KG1 (cell line): Measurements from ENCODE around the gene CLASP2.

Experiments used
- DNase-seq: peaks from one replicate; lab custom pipeline; 2025; lab: John Stamatoyannopoulos, UW

The CLASP2 gene

DNA sequence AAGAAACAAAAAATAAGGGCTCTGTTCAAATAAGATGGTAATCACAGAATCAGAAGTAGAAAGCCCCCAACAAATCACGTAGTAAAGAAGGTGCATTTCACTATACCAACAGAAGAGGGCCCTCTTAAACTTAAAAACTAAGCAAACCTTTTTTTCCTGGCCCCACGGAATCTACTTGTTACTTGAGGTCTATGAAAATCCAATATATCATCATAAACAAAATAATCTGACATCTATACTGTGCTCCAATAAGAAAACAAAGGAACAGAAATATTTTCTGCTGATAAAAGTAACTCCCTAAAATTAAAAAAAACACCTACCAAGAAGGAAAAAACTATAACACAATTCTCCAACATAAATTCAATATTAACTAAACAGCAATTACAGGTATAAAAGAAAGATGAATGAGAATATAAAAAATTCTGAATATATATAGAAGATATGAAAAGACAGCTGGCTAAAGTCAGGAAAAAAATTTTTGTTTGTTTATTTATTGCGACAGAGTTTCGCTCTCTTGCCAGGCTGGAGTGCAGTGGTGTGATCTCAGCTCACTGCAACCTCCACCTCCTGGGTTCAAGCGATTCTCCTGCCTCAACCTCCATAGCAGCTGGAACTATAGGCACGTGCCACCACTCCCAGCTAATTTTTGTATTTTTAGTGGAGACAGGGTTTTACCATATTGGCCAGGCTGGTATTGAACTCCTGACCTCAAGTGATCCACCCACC lies 81.8 kb downstream of the CLASP2 start:
- DNase-seq, result no peak

DNA sequence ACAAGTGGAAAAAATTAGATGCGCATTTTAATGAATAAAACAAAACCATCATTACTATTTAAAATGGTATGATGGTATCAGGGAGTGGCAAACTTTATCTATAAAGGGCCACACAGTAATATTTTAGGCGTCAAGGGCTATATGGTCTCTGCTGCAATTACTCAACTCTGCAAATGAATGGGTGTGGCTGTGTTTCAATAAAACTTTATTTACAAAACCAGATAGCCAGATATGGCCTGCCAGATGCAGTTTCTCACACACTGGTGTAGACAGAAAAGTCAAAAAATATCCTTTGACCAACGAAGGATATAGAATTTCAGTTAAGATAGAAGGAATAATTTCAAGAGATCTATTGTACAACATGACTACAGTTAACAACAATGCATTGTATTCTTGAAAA lies 83.8 kb downstream of the CLASP2 start:
- DNase-seq, result no peak

DNA sequence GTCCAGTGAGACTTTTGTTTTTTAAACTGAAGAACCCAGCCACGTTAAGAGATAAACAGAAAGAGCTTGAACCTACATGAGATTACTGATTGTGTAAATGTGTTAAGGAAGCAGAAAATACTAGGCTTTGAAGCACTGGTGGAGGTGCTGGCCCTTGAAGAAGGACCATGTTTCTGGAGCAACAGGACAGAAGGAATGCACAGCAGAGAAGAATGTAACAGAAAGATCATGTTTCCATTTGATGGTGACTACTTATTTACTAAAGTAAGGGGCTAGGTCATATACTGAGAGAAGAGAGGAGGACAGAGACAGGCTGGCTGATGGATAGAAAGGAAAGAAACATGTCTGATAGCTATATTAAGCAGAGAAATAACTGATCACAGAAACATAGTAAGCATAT lies 88.8 kb downstream of the CLASP2 start:
- no peak for DNase-seq

DNA sequence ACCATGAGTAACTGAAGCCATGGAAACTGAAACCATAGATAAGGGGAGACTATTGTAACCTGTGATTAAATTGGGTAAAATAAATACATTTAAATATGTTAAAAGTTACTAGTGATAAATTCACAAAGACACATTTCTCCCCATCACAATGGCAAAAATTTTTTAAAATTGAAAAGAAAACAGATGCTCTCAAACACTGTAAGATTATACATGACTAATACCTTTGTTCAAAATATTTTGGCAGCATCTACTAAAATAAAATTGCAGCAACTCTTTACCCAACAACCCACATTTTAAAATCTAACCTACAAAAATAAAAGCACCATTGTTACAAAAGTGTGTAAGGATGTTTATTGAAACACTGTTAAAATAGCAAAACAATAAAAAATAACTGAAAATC lies 93.3 kb downstream of the CLASP2 start:
- DNase-seq, result no peak

DNA sequence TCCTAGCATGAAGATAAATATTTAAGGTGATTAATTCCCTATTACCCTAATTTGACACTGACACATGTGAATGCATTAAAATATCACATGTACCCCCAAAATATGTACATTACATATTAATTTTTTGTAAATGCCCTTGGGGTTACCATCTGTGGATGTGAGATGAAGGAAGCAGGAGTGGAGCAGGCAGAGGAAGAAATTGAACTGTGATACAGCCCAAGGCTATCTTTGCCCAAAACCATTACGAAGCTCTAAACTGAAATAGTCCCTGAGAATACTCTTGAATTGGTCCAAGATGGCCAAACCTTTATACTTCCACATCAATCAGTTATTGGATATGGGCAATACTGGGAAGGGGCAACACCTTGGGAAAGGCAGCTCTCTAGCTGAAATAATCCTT lies 105.0 kb downstream of the CLASP2 start:
- no peak for DNase-seq

DNA sequence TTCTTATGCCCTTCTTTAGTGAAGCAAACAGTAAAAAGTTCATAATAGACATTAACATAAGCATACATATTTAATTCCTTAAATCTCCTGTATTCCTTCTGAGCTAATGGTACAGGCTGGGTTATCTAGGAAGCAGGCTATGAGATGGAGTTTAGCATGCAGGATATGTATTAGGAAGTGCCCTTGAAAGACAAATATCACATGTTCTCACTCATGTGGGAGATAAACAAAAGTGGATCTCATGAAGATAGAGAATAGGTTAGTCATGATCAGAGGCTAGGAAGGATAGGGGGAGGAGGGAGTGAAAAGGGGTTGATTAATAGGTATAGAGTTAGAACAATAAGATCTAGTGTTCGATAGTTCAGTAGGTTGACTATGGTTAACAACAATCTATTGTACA lies 105.4 kb downstream of the CLASP2 start:
- DNase-seq, result no peak

DNA sequence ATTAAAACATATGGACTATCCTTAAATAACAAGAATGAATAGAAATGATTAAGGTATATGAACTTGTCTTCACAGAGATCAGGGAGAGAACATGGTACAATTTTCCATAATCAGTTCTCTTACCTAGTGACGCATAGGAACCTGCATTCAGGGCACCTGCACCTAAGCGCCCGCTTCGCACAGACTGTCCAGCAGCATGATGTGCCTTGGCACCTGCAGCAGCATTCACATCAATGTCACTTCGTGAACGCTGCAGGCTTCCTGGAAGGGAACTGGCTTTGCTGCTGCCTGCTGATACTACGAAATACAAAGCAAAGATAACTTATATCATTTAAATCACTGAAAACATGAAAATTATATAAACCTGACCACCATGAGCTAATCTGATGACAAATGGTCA lies 115.2 kb downstream of the CLASP2 start:
- no peak for DNase-seq

DNA sequence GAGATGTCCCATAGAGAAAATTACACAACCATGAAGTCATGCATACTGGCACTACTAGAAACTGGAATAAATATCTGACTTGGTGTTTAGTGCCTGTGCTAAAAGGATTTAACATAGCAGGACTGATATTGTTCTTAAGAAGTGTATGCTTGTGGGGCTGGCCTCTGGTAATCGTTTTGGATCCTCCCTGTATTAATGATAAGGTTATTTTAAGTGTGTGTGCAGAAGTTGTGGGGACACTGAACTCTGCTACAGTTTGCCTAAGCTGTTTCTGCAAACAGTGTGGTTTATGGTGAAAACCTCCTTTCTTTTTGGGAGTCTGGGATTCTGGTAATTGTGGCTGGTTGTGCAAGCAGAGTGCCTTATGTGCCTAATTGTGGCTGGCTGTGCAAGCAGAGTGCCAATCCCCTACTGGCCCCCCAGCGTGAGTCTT lies 120.8 kb downstream of the CLASP2 start:
- DNase-seq, result no peak

DNA sequence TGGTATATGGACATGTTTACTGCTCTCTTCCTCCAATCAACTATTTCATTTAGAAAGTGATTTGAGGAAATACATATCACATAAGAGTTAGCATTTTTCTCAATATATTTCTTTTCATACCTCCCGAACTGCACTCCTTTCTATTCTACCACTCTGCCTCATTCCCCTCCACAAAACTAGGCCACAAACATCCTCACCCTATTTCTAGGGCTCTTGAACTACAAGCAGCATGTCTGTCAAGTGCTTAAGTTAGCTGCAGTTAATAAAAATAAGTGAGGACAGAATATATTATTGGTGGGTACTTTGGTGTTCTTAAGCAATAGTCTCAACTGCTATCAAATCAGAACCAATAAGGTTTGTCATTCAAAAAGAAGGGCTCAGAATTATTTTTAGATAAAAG lies 125.1 kb downstream of the CLASP2 start:
- DNase-seq, result no peak

DNA sequence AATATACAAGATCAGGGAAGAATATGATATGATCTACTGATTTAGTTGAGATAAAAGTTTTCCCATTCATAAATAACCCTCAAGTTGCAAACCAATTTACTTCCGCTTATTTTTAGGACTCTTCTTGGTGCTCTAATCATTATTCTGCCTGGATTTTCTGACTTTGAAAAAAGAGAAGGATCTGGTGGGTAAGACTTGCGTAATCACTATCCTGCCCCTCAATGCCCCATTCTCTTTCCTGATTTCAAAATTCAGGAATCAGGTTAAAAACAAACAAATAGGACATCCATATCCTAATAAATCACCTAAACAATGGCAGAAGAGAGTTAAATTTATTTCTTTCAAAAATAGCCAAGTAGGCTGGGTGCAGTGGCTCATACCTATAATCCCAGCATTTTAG lies 127.5 kb downstream of the CLASP2 start:
- no peak for DNase-seq

DNA sequence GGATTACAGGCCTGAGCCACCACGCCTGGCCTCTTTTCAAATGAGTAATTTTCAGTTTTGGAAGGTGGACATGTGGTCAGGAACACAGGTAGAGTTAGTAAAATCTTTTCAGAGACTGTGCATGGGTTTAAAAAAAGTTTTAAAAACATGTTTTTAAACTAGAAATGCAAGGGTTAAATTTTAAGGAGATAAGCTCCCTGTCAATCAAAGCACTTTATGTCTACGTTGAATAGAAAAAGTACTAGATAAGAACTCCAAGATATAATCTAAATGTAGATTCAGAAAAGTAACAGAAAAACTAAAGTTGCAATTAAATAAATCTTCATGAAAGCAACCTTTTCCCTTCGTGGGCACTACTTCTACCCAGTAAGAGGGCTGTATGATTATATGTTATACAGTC lies 131.7 kb downstream of the CLASP2 start:
- no peak for DNase-seq

DNA sequence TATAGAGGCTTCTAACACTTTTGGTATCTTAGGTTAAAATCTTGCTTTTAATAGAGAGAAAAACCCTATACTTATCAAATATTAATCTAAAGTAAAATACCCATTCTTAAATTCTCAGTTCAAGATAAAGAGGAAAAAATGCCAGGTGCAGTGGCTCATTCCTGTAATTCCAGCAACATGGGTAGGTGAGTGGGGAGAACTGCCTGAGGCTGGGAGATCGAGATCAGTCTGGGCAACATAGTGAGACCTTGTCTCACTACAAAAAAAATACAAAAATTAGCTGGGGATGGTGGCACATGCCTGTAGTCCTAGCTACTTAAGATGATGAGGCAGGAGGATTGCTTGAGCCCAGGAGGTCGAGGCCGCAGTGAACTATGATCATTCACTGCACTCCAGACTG lies 135.8 kb downstream of the CLASP2 start:
- no peak for DNase-seq

DNA sequence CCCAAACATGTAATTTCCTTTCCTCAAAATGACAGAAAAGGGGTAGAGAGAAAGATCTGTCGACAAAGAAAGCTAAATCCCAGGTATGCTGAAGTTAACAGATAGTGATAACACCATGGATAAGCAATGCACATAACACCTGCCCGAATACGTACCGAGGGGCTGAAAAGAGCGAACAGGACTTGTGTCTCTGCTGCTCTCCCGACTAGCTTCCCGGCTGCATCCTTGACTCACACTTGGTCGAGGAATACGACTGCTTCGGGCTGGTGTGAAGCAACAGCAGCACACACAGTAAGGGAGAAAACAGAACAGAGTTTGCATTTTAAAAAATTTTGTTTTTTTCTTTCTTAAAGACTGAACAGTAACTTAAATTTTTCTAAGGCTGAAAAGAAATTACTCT lies 136.4 kb downstream of the CLASP2 start:
- DNase-seq, result no peak

DNA sequence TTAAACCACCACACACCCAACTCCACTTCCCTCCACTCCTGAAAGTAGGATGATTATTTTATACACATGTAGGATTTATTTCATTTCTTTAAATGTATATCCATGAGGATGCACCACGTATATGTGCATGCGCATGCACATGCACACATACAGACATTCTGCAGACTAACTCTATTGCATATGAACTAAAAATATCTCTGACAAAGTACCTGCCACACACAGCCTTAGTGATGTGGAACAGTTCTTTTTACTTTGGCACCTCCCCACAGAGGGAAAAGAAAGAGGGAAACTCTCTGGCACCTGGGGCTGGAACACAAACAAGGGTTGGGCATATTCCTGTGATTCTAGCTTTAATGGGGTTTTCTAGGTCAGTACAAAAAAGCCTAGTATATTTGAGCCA lies 138.2 kb downstream of the CLASP2 start:
- DNase-seq, result no peak

DNA sequence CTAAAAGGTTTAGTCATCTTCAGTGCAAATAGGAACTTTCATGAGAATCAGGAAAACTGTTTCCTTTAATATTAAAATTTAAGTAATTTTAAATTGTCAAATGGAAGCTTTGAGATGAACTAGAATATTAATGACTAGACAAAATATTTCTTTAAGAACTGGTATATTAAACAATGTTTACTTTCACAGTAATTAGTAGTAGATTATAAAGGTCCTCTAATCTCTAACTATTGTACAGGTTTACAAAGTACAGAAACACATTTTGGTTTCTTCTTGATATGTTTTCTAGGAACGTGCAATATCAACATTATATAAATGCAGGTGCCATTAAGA lies 138.9 kb downstream of the CLASP2 start:
- DNase-seq, result no peak

DNA sequence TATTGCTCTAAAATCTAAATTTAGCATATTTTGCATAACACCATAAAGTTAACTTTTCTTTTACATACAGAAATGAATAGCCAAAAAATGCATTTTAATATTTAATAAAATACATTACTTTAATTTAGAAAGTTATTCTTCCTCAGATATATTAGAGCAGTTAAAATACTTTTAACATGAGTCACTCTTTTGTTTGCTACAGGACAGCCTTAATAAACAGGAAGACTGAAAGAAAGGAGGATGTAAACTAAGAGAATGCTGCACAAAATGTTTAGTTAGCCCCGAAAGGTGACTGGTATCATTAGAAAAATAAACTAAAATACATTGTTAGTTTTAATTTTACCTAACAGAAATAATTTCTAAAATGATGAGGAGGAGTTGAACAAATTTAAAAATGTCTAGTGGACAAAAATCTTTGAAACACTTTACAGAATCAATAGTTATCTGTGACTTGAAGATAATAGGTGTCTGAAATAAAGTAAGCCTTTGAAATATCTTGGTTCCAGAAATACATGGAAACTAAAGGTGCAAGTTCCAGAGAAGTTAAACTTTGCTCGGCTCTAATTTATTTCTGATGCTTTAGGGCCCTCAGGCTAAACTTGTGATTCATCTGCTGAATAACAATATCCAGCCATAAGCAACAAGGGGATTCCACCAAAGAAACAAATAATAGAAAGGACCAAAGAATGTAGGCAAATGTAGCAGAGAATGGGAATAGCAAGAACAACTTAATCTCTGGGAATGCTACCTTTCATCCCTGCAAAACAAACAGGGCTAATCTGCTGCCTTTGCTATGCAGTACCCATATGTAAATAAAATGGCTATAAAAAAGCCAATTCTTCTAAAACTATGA lies 139.5 kb downstream of the CLASP2 start:
- DNase-seq, result no peak

DNA sequence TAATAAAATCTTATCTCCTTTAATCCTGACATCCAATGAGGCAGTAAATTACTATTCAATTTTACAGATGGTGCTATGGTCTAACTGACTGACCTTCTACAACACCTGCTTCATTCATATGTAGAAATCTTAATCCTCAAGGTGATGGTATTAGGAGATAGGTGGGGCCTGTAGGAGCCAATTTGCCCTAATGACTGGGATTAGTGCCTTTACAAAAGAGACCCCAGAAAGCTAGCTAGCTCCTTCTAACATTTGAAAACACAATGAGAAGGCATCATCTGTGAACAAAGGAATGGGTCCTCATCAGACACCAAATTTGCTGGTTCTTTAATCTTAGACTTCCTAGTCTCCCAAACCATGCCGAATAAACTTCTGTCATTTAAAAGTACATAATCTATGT lies 140.5 kb downstream of the CLASP2 start:
- no peak for DNase-seq

DNA sequence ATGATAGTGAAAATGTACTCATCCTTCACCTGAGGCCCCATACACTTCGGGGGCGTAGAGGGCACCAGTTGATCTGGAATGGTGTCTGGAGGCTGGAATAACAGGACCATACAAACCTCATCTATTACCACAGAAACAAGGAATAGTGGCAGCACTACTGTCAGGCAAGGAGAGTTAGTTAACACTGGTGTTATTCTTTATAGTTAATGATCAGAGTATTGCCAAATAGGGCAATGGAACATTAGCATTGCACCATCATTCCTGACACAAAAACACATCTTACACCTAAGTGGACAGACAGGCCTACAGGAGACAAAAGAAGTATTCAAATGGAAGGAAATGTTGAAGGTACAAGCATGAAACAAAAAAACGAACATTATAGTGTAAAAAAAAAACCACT lies 140.9 kb downstream of the CLASP2 start:
- no peak for DNase-seq

DNA sequence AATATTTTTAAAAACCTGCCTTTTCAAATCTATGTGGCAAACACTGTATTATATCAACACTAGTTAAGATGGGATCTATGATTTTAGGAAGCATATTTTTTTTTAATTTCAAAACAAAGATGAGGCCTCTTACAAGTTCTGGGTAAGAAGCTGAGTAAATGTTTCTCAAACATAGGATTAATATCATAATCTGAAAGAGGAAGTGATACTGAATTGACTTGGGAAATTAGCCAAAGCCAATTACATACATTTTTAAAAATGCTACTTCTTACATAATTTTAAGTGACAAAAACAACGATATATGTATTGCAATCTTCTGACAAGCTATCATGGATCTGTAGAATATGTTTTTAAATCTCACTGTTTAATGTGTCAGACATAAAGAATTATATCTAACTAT lies 142.7 kb downstream of the CLASP2 start:
- DNase-seq, result no peak

DNA sequence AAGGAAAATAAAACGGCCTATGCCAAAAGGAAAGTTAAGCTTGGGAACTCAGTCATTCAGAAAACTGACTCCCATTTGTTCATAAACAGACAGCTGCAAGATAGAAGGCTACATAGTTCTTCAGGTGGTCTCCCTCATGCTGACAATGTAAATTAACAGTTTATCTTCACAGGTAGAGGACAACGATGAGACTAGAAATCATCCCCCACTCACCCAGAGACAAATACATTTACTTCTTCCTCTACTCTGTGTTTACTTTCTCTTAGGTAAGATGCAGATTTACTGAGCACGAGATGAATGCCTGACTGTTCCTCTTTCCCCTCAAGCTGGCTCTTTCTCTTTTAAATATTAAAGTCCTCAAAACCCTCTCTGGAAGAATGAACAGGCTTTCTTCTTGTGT lies 160.2 kb downstream of the CLASP2 start:
- no peak for DNase-seq

DNA sequence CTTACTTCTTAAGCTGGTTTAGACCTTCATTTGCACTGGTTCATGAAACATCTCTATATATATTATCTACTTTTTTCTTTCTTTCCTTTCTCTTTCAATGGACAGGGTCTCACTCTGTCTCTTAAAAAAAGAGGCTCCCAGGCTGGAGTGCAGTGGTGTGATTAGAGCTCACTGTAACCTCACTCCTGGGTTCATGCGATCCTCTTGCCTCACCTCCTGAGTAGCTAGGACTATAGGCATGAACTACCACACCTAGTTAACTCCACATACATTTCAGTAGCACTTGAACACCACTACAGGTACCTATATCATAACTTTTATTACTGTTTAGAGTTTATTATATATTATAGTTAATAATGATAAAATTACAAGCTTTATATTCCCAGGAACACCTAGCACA lies 160.8 kb downstream of the CLASP2 start:
- no peak for DNase-seq

DNA sequence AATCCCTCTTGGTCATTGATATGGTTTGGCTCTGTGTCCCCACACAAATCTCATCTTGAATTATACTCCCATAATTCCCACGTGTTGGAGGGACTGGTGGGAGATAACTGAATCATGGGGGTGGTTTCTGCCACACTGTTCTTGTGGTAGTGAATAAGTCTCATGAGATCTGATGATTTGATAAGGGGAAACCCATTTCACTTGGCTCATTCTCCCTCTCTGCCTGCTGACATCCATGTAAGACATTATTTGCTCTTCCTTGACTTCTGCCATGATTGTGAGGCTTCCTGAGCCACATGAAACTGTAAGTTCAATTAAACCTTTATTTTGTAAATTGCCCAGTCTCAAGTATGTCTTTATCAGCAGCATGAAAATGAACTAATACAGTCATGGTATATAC lies 171.0 kb downstream of the CLASP2 start:
- DNase-seq, result no peak

DNA sequence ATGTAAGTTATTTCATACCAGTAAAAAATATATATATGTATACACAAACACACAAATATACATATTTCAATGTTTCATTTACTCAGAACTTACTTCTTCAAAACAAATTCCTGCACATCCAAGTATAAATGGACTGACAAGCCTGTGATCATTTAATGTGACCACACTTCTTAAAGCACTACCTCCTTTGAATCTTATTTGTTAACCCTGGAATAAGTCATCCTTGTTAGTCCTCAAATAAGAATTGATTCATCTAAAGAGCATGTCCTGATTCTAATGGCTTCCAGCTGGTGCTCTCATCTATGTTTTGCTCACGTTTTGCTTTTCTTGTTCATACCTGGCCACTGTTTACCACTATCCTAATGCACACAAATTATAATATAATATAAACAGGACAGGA lies 173.9 kb downstream of the CLASP2 start:
- DNase-seq, result no peak

DNA sequence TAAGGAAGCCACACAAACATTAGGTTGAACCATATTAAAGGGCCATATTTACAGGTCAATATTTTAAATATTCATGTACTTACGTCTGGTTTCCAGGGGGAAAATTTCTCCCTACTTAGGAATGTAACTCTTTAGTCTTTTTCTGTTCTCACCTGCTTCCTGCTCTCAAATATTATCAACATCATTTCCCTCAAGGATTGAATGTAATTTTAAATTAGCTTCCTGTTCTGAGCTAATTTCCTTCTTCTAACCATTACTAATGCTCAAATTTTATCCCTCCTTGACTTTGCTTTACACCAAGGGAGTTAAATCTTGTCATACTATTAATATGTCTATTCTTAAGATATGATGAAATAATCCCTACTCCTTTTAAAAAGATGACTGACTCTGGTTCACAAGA lies 174.5 kb downstream of the CLASP2 start:
- DNase-seq, result no peak
